Liver (tissue), 9 donors: ENCODE results near the gene SMIM5. TPM values are rescaled to one million over a fixed set of nuclear protein-coding genes. Genes with fewer than 3 reads are reported as not detected.

Experiments used
- DNase-seq: peaks from one replicate; pipeline ENCODE4 v3.0.0-alpha.2; 2017; ENCODE audit warnings: low spot score
- H3K27ac ChIP-seq, 2 donors: one replicate each; pipeline ENCODE4 v1.7.0; 2013; ENCODE audit warnings: inconsistent platforms in 2 of 2, low read length in 2 of 2, control low read depth in 1 of 2, low read depth in 1 of 2, mild to moderate bottlenecking in 1 of 2
- H3K27me3 ChIP-seq, 4 donors: one replicate each; pipeline versions ENCODE4 v1.6.1 to v1.7.0; 2013; ENCODE audit warnings: low read length in 3 of 4, inconsistent platforms in 1 of 4, mild to moderate bottlenecking in 1 of 4, moderate library complexity in 1 of 4; ENCODE audit not compliant: control insufficient read depth in 4 of 4, insufficient read depth in 4 of 4
- H3K36me3 ChIP-seq, 4 donors: one replicate each; pipeline versions ENCODE4 v1.6.1 to v1.7.0; 2013; ENCODE audit warnings: low read length in 3 of 4, mild to moderate bottlenecking in 3 of 4, low read depth in 1 of 4, moderate library complexity in 1 of 4; ENCODE audit not compliant: control insufficient read depth in 4 of 4, insufficient read depth in 3 of 4
- H3K4me1 ChIP-seq, 4 donors: one replicate each; pipeline versions ENCODE4 v1.6.1 to v1.7.0; 2013; ENCODE audit warnings: low read length in 3 of 4, mild to moderate bottlenecking in 3 of 4, moderate library complexity in 1 of 4; ENCODE audit not compliant: control insufficient read depth in 4 of 4, insufficient read depth in 4 of 4
- H3K4me3 ChIP-seq, 3 donors: one replicate each; pipeline versions ENCODE4 v1.6.1 to v1.7.0; 2013; ENCODE audit warnings: low read length in 3 of 3, control low read depth in 1 of 3, low read depth in 1 of 3, mild to moderate bottlenecking in 1 of 3
- H3K9ac ChIP-seq, 2 donors: one replicate each; pipeline ENCODE4 v1.7.0; 2013; ENCODE audit warnings: low read length in 2 of 2, mild to moderate bottlenecking in 2 of 2, moderate library complexity in 2 of 2, control low read depth in 1 of 2, low read depth in 1 of 2
- H3K9me3 ChIP-seq, 4 donors: one replicate each; pipeline versions ENCODE4 v1.6.1 to v1.7.0; 2013; ENCODE audit warnings: low read length in 3 of 4; ENCODE audit not compliant: control insufficient read depth in 4 of 4
- ATF3 ChIP-seq: IDR thresholded peaks from 2 replicates; pipeline ENCODE4 v1.6.1; 2016; ENCODE audit warnings: antibody characterized with exemption
- EGR1 ChIP-seq, 2 donors: IDR thresholded peaks; 2 replicates each; pipeline ENCODE4 v1.6.1; 2016 to 2018; ENCODE audit warnings: antibody characterized with exemption in 2 of 2, low read depth in 2 of 2
- FOXA1 ChIP-seq: IDR thresholded peaks from 2 replicates; pipeline ENCODE4 v1.6.1; 2016; ENCODE audit warnings: antibody characterized with exemption
- FOXA2 ChIP-seq: IDR thresholded peaks from 2 replicates; pipeline ENCODE4 v1.6.1; 2016; ENCODE audit warnings: antibody characterized with exemption
- GABPA ChIP-seq, 2 donors: IDR thresholded peaks in 1 of 2; conservative IDR thresholded peaks in 1 of 2; 2 replicates each; pipeline ENCODE4 v1.6.1; 2016; ENCODE audit warnings: antibody characterized with exemption in 2 of 2, mild to moderate bottlenecking in 1 of 2, moderate library complexity in 1 of 2
- HNF4A ChIP-seq, 2 donors: conservative IDR thresholded peaks; 2 replicates each; pipeline ENCODE4 v1.6.1; 2016; ENCODE audit warnings: antibody characterized with exemption in 2 of 2, mild to moderate bottlenecking in 2 of 2
- HNF4G ChIP-seq: IDR thresholded peaks from 2 replicates; pipeline ENCODE4 v1.6.1; 2016; ENCODE audit warnings: antibody characterized with exemption
- JUND ChIP-seq, 2 donors: IDR thresholded peaks; 2 replicates each; pipeline ENCODE4 v1.6.1; 2016; ENCODE audit warnings: antibody characterized with exemption in 2 of 2
- NR2F2 ChIP-seq: IDR thresholded peaks from 2 replicates; pipeline ENCODE4 v1.6.1; 2016; ENCODE audit warnings: antibody characterized with exemption
- RAD21 ChIP-seq, 2 donors: IDR thresholded peaks; 2 replicates each; pipeline ENCODE4 v1.6.1; 2016; ENCODE audit warnings: antibody characterized with exemption in 2 of 2, mild to moderate bottlenecking in 2 of 2
- REST ChIP-seq: IDR thresholded peaks from 2 replicates; pipeline ENCODE4 v1.6.1; 2016; ENCODE audit warnings: antibody characterized with exemption, mild to moderate bottlenecking
- RXRA ChIP-seq, 2 donors: IDR thresholded peaks; 2 replicates each; pipeline ENCODE4 v1.6.1; 2017 to 2018; ENCODE audit warnings: antibody characterized with exemption in 2 of 2, mild to moderate bottlenecking in 1 of 2
- SP1 ChIP-seq: IDR thresholded peaks from 2 replicates; pipeline ENCODE4 v1.6.1; 2018; ENCODE audit warnings: antibody characterized with exemption, mild to moderate bottlenecking
- TAF1 ChIP-seq: conservative IDR thresholded peaks from 2 replicates; pipeline ENCODE4 v1.6.1; 2016; ENCODE audit warnings: antibody characterized with exemption, mild to moderate bottlenecking
- YY1 ChIP-seq: IDR thresholded peaks from 2 replicates; pipeline ENCODE4 v1.6.1; 2016; ENCODE audit warnings: antibody characterized with exemption, mild to moderate bottlenecking
- ZBTB33 ChIP-seq: IDR thresholded peaks from 2 replicates; pipeline ENCODE4 v1.6.1; 2016; ENCODE audit warnings: antibody characterized with exemption
- whole genome bisulfite sequencing: extraction: QIAGEN DNeasy Blood & Tissue Kit; methylation state at CpG from one replicate; pipeline ENCODE4 v1.1.7; 2013; 5-methylcytosine and 5-hydroxymethylcytosine counted together
- polyA plus RNA-seq, 2 donors: library from polyadenylated mRNA; stranded (reverse) in 1 of 2; unstranded in 1 of 2; fragments of 200-250 nt in 1 of 2; fragments of >200 nt in 1 of 2; fragmentation: Nextera tagmentation in 1 of 2; extraction: Ambion mirVana in 1 of 2; gene quantifications; one replicate each; pipeline versions ENCODE4 v1.2.1 to v1.2.3, GENCODE V29; 2013 to 2015
- total RNA-seq, 2 donors: library from RNA; depleted of rRNA; stranded (reverse); fragments of >200 nt; gene quantifications; one replicate each; pipeline ENCODE4 v1.2.3, GENCODE V29; 2014
- TF ChIP-seq, protein P1 (sequence below): fragments of 150-350 bp; IDR thresholded peaks from 2 replicates; pipeline ENCODE4 v1.5.1; 2017; ENCODE audit warnings: improper control_type of control experiment, low read depth, low read length; ENCODE audit not compliant: missing input control
- TF ChIP-seq, protein P2 (sequence below): IDR thresholded peaks from 2 replicates; pipeline ENCODE4 v1.6.1; 2016; ENCODE audit warnings: antibody characterized with exemption
- donor health status: healthy.
- donor health status: healthy.
- donor health status: healthy.
- donor health status: healthy.
- donor health status: healthy.

The SMIM5 gene
- total and polyA plus RNA-seq, 4 donors, result 0.10 to 54.9 (median 0.18) TPM

DNA sequence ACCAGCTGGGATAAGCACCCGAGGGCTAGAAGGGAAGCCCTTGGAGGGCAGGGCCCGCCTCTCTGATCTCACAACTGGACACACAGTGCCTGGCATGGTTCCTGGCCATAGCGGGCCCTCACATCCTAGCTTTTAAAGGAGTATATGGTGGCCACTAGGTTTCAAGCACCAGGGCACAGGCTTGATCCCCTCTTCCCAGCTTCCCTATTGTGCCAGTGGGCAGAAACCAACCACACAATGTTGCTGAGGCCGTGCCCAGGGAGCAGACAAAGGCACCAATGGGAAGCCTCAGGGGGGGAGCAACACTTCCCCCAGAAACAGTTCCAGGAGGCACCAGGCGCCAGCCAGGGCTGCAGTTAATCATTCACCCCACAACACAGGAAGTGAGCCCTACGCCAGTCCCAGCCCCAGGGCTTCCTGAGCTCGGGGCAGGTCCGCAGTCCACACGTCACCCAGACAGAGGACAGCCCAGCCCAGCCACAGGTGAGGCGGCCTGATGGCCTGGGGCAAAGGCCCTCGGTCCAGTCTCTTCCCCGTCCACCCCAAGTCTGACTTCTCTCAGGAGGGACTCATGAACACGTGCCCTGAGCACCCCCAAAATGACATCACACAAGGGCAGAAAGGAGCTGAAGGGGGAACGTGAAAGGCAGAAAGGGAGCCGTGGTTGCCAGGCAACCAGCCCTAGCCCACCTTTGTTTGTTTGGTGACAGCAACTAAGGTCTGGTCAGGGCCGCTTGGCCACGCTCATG lies 12.8 kb downstream of the SMIM5 start:
- peak overlapping the region; percentile 24 to 85 for H3K9ac ChIP-seq
- H3K4me3 ChIP-seq, result peak overlapping the region in 1 of 3 donors; percentile 16
- peaks cover 4 to 23% (median 11%) of the 10 kb centered on the region in 4 donors for H3K36me3 ChIP-seq
- DNase-seq, result peak; percentile 72
- H3K27ac ChIP-seq, result peak overlapping the region; percentile 81 to 90
- H3K27me3 ChIP-seq, result no peaks in the 10 kb centered on the region
- H3K4me1 ChIP-seq, result peaks cover 6 to 17% (median 11%) of the 10 kb centered on the region in 4 donors
- H3K9me3 ChIP-seq, result no peaks in the 10 kb centered on the region
- TF ChIP-seq RAD21 (IDR thresholded peaks at IDR 0.05) (peak in 1 of 2 donors; percentile 39), EGR1 (IDR thresholded peaks at IDR 0.05; ENCODE audit: low read depth in 2 of 2) (no peak), ZBTB33 (no peak), TAF1 (peak; percentile 63), REST (peak; percentile 86), FOXA1 (no peak), HNF4G (peak; percentile 82), HNF4A (conservative IDR thresholded peaks at IDR 0.05) (peak; percentile 95 to 96), YY1 (peak; percentile 73), FOXA2 (no peak), RXRA (IDR thresholded peaks at IDR 0.05) (peak; percentile 63 to 75), SP1 (peak; percentile 91), ATF3 (no peak), NR2F2 (peak; percentile 24), GABPA (IDR thresholded peaks at IDR 0.05 in 1 of 2, conservative IDR thresholded peaks at IDR 0.05 in 1 of 2) (peak; percentile 45 to 90), JUND (IDR thresholded peaks at IDR 0.05) (peak in 1 of 2 donors; percentile 32)
- TF ChIP-seq, protein P1, sequence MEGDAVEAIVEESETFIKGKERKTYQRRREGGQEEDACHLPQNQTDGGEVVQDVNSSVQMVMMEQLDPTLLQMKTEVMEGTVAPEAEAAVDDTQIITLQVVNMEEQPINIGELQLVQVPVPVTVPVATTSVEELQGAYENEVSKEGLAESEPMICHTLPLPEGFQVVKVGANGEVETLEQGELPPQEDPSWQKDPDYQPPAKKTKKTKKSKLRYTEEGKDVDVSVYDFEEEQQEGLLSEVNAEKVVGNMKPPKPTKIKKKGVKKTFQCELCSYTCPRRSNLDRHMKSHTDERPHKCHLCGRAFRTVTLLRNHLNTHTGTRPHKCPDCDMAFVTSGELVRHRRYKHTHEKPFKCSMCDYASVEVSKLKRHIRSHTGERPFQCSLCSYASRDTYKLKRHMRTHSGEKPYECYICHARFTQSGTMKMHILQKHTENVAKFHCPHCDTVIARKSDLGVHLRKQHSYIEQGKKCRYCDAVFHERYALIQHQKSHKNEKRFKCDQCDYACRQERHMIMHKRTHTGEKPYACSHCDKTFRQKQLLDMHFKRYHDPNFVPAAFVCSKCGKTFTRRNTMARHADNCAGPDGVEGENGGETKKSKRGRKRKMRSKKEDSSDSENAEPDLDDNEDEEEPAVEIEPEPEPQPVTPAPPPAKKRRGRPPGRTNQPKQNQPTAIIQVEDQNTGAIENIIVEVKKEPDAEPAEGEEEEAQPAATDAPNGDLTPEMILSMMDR, result no peak
- TF ChIP-seq, protein P2, sequence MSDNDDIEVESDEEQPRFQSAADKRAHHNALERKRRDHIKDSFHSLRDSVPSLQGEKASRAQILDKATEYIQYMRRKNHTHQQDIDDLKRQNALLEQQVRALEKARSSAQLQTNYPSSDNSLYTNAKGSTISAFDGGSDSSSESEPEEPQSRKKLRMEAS, result no peak
- 25% methylated on average over 17 of the region's 17 CpGs for WGBS
